IMR-90 (cell line): ENCODE data around the gene TSPEAR.

Source experiments
- ELK1 ChIP-seq: fragments of 150-350 bp; IDR thresholded peaks from 2 replicates; pipeline ENCODE4 v1.6.1; 2016; ENCODE audit warnings: low read depth, mild to moderate bottlenecking, low read length, moderate library complexity, borderline replicate concordance
- MXI1 ChIP-seq: IDR thresholded peaks from 2 replicates; pipeline ENCODE4 v1.6.1; 2012; ENCODE audit warnings: low read depth, mild to moderate bottlenecking, low read length, moderate library complexity, borderline replicate concordance
- NFE2L2 ChIP-seq: fragments of 150-350 bp; IDR thresholded peaks from 2 replicates; pipeline ENCODE4 v1.6.1; 2016; ENCODE audit warnings: low read depth, mild to moderate bottlenecking, low read length
- POLR2A ChIP-seq: IDR thresholded peaks from 2 replicates; pipeline ENCODE4 v1.6.1; 2012; ENCODE audit warnings: mild to moderate bottlenecking, low read depth, low read length
- RAD21 ChIP-seq: IDR thresholded peaks from 2 replicates; pipeline ENCODE4 v1.6.1; 2012; ENCODE audit warnings: low read length, improper control_type of control experiment
- TF ChIP-seq, protein P1 (sequence below): conservative IDR thresholded peaks from 2 replicates; pipeline ENCODE4 v1.5.1; 2012; ENCODE audit warnings: mild to moderate bottlenecking, low read depth, low read length, improper control_type of control experiment

- no peak for TF ChIP-seq NFE2L2
- TF ChIP-seq, protein P1, sequence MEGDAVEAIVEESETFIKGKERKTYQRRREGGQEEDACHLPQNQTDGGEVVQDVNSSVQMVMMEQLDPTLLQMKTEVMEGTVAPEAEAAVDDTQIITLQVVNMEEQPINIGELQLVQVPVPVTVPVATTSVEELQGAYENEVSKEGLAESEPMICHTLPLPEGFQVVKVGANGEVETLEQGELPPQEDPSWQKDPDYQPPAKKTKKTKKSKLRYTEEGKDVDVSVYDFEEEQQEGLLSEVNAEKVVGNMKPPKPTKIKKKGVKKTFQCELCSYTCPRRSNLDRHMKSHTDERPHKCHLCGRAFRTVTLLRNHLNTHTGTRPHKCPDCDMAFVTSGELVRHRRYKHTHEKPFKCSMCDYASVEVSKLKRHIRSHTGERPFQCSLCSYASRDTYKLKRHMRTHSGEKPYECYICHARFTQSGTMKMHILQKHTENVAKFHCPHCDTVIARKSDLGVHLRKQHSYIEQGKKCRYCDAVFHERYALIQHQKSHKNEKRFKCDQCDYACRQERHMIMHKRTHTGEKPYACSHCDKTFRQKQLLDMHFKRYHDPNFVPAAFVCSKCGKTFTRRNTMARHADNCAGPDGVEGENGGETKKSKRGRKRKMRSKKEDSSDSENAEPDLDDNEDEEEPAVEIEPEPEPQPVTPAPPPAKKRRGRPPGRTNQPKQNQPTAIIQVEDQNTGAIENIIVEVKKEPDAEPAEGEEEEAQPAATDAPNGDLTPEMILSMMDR, result no peak
- no peak for TF ChIP-seq MXI1
- no peak for TF ChIP-seq RAD21
- TF ChIP-seq ELK1, result no peak
- no peak for TF ChIP-seq POLR2A
These were observed 136.7 kb downstream of the TSPEAR start for GRCh38 chr21:44574457-44575306.
